HK-2 (cell line): ENCODE results near the gene TNIK.

Source experiments
- DNase-seq: peaks from one replicate; pipeline ENCODE4 v3.0.0-alpha.2; 2018; ENCODE audit not compliant: unreplicated experiment

The TNIK gene

DNA sequence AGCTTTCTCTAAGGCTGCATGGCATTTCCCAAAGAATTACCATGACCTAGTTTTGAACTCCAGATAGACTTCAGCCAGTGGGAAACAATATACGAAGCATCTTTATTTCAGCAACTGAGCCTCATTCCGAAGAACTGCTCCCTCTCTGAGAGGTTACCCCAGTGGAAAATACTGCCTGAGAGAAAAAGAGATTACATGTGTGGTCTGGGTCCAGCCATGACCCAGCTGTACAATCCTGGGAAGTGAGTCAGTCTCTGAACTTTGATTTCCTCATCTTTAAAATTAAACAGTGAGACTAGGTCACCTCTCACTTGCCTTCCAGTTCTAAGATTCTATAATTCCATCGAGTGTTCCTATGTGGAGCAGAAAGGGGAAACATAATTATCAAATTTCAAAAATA lies 42.4 kb downstream of the TNIK start:
- peak; percentile 15 for DNase-seq

- DNase-seq = no peak
Observed at GRCh38 chr3:171417137-171417536, 43.1 kb downstream of the TNIK start.

DNA sequence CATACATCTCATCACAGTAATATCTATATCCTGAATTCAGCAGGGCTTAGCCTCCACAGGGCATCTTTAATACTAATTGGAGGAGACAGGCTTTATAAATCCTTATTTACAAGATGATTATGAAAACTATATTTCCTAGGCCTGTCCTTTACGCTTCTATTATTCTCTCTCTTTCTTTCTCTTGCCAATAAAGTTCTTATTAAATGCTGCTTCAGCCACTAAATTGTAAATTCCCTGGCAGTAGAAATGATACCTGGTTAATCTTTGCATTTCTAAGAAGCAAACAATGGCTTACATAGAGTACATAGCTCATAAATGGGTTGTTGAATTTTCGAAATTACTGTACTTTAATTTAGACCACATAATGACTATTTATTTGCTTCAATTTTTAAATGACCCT lies 43.5 kb downstream of the TNIK start:
- DNase-seq = no peak

DNA sequence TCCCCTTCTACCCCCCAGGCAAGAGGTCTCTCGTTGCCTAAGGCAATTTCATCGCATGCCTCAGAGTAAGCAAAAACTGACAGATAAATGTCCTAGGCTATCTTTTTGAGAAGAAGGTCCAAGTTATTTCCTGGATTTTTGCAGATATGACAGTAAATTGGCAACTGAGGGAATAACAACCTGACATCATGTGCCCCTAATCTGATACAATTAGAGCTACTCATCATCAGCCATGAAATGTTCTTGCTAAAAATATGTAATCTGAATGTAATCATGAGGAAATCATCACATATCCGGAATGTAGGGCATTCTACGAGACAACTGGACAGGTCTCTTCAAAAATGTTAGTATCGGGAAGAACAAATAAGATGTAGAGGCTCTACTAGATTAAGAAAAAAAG lies 44.1 kb downstream of the TNIK start:
- DNase-seq = no peak

- DNase-seq = peak; percentile 36
Observed at GRCh38 chr3:171415070-171415469, 45.1 kb downstream of the TNIK start.

- DNase-seq = no peak
Observed at GRCh38 chr3:171412473-171412872, 47.7 kb downstream of the TNIK start.

DNA sequence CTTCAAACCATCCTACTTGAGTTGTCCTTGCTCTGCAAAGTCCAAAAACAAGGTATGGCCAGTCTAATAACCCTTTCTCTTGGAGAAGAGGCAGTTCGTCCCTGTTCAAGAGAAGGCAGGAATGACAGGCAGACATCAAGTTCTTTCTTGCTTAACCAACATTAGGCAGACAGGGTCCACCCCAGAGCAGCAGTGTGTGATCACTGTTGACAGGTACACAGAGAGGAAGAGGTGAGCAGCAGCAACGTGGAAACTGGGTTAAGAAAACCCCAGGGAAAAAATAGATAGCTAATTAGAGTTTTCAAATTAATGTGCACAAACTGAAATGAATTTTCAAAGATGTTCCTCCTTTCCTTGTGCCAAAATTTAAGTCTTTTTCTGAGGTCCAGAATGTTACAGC lies 48.2 kb downstream of the TNIK start:
- DNase-seq = no peak

- no peak for DNase-seq
Observed at GRCh38 chr3:171410186-171410585, 50.0 kb downstream of the TNIK start.

- DNase-seq = peak; percentile 29
Observed at GRCh38 chr3:171407759-171408158, 52.4 kb downstream of the TNIK start.

DNA sequence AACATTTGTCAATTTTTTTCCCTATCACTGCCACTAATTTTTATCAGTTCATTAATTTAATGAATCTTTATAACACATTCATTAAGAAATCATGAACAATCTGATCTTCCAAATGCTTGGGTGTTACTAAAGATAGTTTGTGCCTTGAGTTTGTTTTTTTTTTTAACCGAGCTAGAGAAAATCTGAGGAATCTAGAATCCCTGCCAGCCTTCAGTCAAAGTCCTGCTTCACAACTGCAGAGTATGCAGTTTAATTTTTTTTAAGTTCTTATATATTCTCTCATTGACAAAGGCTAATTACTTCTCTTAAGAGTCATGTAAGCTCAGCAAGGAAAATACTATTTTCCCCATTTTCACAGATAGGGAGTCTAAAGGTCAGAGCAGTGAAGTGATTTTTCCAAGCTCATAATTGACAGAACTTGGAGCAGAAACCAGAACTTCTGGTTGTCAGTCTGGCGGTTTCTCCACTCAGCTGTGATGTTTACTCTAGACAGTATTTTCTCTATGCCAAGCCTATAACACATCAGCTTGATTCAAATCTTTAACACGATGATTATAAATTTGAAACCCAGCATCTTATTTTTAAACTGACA lies 55.7 kb downstream of the TNIK start:
- DNase-seq = no peak

DNA sequence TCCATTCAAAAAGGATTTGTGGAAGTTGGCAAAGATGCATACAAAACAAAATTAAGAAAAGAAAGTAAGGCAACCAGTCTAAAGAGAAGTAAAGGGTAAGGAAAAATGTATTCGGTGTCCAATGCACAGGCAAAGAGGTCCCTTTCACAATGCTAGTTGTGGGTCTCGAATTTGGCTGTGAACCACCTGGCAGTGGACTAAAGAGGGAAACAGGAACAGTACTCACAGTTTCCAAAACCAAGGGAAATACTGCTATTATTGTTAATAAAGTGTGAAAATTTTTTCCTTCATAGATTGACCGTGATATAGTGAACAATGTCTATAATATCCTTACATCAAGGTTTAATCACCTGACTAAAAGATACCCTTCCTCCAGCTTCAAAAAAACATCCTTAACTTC lies 57.9 kb downstream of the TNIK start:
- no peak for DNase-seq

DNA sequence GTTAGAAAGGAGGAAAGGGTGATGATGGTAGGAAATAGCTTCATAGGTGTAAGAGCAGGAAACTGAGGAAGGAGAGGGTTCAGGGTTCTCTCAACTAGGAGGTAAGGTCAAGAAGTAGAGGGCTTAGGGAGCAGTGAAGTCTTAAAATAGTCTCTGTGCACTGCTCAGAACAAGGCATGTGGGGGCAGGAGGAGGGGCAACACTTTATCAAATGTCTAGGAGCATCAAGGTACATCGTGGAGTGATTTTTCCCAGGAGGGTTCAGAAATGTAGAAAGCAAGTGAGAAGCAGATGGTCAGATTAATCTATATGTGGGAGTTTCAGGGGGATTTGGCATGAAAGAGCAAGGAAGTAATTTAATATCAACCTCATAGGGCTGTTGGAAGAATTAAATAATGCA lies 58.8 kb downstream of the TNIK start:
- DNase-seq = no peak

GRCh38 chr3:171399842-171400241 lies 60.4 kb downstream of the TNIK start:
- no peak for DNase-seq

GRCh38 chr3:171398343-171398742 lies 61.9 kb downstream of the TNIK start:
- no peak for DNase-seq

GRCh38 chr3:171397089-171397488 lies 63.1 kb downstream of the TNIK start:
- no peak for DNase-seq

DNA sequence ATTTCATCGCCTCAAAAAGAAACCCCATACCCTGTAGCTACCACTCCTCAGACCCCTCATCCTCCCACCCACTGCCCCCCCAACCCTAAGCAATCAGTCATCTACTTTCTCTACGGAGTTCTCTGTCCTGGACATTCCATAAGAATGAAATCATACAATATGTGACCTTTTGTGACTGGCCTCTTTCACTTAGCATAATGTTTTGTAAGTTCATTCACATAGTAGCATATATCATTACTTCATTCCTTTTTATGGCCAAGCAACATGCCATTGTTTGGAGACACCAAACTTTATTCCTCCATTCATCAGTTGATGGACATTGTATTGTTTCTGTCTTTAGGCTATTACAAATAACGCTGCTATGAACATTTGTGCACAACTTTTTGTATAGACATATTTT lies 64.2 kb downstream of the TNIK start:
- DNase-seq = no peak

GRCh38 chr3:171393032-171393744 lies 67.0 kb downstream of the TNIK start:
- no peak for DNase-seq

DNA sequence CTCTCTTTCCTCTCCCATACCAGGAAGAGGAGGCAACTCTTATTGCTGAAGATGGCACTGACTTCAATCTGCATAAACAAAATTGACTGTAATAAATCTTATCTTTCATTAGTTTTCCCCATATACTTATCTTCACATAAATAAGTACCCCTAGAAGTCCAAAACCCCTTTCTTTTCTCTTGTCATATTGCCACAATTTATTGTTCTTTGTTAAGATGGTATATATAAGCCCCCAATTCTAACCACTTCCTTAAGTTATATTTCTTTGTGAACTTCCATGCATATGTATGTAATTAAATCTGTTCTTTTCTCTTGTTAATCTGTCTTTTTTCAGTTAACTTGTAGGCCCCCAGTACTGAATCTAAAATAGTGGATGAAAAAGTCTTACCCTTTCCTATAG lies 68.8 kb downstream of the TNIK start:
- no peak for DNase-seq

DNA sequence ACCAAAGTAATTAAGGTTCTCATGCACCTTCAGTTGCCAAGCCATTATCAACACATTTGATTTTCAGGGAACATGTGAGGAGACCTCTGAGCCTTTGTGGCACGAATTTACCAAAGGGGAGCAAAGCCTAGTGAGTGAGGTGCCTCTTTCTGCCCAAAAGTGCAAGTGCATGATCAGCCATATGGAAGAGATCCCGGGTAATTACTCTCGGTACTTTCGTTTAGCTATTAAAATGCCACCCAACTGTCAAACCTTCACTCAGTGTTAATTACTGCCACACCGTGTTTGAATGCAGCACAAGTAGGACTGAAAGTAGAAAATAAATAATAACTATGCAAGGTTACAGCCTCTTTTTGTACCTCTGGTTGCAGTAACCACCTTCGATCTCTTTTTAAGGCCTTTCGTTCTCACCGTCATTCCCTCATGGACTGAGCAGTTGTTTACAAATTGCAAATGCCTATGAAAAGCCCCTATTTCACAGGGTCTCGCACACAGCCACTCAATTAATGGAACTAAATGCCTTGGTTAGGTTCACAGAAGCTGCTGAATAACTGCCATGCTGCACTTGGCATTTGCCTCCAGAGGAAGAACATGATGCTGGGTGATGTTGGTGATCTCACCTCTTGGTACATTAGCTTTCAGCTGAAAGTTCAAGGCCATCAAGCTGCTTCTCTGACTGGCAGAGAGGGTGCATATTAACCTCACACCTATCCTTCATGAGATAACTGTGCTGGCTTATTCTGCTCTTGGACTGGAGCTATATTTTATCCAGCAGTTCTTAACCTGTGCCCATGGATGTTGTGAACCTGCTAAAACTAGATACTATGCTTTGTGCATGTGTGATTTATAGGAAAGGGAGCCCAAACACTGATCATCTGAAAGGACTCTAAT lies 69.9 kb downstream of the TNIK start:
- no peak for DNase-seq

- DNase-seq = no peak
Observed at GRCh38 chr3:171389491-171389890, 70.7 kb downstream of the TNIK start.

DNA sequence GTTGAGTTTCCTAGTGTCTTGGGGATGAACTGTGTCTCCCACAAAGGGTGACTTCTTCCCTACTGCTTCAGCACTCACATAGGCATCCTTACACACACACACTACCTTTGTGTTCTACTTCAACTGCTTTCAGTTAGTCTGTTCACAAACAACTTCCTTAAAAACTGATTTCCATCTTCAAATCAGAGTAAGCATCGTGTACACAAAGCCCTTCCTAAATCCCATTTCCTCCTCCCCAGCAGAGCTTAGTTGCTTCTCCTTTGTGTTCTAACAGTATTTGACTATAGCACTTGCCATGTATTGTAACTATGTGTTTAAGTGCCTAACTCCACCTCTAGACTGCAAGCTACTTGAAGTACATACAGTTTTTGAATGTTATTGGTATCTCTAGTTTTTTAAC lies 71.7 kb downstream of the TNIK start:
- no peak for DNase-seq

DNA sequence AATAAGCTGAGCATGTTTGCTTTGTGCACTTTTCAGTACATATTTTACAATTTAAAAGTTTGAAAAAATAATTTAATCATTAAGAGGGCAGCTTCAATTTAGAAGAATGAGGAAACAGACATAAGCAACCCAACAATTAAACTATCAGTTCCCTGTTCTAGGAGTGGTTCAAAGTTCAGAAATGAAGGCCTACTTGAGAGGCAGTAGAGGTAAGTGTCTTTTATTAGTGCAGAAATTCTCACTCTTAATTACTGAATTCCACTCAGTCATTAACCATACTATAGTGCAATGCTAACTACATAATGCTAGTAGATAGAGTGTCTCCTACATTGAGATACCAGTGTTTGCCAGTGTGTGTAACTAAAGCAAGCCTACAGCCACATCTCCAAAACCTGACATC lies 73.1 kb downstream of the TNIK start:
- no peak for DNase-seq

DNA sequence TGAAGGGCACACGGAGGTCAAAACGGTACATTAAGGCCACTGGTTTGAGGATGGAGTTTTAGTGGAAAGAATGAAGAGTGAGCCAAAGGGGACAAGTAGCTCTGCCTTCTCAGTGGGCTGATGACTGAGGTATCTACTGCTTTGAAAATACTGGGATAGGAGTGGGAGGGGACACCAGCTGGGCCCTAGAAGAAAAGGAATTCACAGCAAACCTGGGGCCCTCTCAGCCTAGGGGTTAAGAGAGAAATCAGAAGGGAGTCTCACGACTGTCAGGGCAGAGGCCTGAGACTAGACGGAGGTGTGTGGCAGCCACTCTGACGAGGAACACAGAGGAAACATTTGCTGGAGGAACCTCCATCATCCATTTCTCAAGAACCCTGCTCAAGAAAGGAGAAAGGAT lies 75.1 kb downstream of the TNIK start:
- DNase-seq = no peak
